Measurements from ENCODE around the gene PROC.

Gene PROC

DNA sequence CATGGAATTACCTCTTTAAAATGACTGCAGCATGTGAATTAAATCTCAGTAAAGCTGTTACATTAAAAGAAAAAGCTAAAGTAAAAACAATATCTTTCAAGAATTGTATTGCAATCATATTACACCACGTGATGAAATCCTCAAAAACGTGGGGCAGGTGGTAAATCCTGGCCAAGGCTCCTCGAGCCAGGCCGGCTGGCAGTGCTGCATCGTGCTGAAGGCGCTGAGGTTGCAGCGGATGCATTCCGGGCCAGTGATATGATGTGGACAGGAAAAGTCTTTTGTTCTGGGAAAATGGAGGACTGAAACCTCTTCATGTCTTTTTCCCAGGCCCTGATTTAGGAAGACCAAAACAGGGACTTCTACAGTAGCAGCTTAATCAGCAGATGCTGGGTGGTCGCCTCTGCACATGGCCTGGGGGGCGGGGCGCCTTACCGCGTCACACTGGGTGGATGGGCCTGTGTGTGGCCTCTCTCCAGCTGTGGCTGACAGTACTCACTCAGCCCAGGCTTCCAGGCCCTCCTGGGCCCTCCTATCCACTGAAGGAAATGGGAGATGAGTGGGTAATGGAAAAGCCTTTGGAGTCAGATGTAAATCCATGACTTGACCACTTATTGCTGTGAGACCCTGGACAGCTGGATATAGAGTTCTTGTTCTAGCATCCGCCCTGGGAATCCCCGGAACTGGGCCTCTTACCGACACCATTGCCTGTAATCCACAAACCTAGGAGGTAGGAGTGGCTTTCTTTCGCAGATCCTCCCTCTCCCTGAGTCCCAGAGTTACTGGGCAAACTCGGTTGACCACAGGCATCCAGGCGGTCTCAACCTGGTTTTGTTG, 45.1 kb downstream of the PROC start:
- peak; percentile 17 for DNase-seq (ENCODE audit: low read depth)

- DNase-seq (ENCODE audit: low read depth): no peak
Measured at GRCh38 chr2:127464470-127465257, 46.4 kb downstream of the PROC start.

- DNase-seq (ENCODE audit: low read depth): no peak
Measured at GRCh38 chr2:127465258-127465657, 47.0 kb downstream of the PROC start.

DNA sequence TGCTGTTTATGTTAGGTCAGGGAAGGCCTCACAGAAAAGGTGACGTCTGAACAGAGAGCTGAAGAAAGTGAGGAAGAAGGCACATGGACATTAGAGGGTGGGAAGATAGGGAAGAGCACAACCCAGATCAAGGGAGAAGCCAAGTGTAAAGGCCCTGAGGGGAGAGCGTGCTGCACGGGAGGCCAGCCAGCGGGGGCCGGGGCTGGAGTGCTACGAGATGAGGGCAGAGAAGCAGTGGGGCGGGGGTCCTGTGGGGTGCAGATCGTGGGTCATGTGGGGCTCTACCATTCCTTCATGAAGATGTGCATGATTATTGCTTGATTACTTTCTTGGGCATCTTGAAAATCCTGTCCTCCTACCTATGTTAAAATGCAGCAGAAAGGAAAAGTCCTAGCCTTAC, 50.8 kb downstream of the PROC start:
- DNase-seq (ENCODE audit: low read depth): no peak

DNA sequence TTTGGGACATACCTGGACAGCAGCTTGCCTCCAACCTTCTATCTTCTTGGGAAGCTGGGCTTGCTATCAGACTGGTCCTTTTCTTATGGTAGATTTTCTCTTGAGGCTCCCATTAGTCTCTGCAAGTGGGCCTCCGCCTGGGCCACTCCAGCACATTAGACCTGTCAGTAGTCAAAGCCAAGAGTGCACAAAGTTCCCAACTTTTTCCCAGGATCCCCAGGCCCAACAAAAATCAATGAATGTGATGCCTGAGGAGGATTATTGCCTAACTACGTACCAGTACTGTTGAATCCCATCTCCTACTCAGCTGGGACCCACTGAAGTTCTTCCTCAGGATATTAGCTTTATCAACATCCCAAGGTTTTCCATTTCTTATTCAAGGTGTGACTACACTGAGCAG, 51.7 kb downstream of the PROC start:
- no peak for DNase-seq (ENCODE audit: low read depth)

DNA sequence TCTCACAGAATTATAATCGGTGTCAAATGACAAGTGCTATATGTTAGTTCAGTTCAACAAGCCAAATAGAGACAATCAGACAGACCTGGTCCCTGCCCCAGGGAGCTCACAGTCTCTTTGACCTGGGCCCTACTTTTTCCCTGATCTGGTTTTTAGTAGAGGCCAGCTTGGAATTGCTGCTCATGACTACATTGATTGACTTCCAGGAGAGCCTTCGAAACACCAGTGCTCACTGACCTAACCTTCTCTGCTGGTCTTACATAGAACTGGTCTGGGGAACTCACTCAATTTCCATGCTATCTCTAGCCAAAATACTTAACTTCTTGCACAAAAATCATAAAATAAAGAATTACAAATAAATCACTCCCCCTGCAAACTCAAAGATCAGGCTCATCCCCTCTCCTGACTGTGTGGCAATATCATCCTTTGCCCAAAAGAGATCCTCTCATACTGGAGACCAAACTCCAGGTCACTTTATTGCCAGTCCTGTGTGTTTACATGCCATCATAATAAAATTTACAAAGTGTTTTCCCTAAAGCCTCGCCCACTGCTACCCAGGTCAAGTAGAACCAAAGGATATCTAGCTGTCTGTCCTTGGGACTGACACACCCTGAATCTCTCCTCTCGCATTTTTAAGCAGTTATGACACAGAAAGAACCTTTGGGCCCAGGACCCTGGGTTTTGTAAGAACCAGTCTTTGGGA, 53.2 kb downstream of the PROC start:
- no peak for DNase-seq (ENCODE audit: low read depth)

DNA sequence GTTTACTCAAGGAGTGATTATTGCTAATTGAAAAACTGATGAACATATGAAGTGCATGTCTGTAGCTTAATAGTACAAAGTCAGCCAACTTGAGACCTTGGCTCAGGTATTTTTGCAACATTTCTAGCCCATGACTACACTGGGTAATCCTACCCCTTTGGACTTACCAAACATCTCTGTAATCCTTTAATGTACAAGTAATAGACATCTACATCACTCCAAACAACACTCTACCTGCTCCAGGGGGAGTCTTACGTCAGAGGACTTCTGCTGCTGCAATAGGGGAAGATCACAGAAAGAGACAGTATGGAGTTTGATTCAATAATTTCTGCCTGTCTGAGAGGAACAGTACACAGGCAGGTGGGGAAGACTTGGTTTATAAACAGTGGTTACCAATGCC, 54.0 kb downstream of the PROC start:
- no peak for DNase-seq (ENCODE audit: low read depth)

DNA sequence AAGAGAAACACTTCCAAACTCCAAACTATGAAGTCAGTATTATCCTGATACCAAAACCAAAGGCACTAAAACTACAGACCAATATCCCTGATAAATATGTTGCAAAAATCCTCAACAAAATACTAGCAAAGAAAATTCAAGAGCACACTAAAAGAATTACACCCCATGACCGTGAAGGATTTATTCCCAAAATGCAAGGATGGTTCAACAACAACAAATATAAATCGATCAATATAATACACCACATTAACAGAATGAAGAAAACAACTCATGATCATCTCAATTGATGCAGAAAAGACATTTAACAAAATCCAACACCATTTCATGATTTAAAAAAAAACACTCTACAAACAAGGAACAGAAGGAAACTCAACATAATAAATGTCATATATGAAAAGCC, 57.6 kb downstream of the PROC start:
- DNase-seq (ENCODE audit: low read depth): no peak
